Muscle of leg (tissue), 11 donors: ENCODE results near the gene COG2. TPM values are rescaled to one million over a fixed set of nuclear protein-coding genes. Genes with fewer than 3 reads are reported as not detected.

Source experiments
- DNase-seq: peaks from one replicate; pipeline ENCODE4 v3.0.0; 2013
- H3K27ac ChIP-seq: one replicate; pipeline ENCODE4 v1.5.1; 2013; ENCODE audit warnings: mild to moderate bottlenecking, low read length, control low read depth
- H3K27me3 ChIP-seq: one replicate; pipeline ENCODE4 v1.6.1; 2013; ENCODE audit warnings: low read length; ENCODE audit not compliant: control insufficient read depth, insufficient read depth
- H3K36me3 ChIP-seq: one replicate; pipeline ENCODE4 v1.6.1; 2013; ENCODE audit warnings: low read length; ENCODE audit not compliant: control insufficient read depth, insufficient read depth
- H3K4me1 ChIP-seq: one replicate; pipeline ENCODE4 v1.6.1; 2013; ENCODE audit warnings: low read length; ENCODE audit not compliant: control insufficient read depth, insufficient read depth
- H3K4me3 ChIP-seq: one replicate; pipeline ENCODE4 v1.5.1; 2013; ENCODE audit warnings: low read length, control low read depth
- H3K9me3 ChIP-seq: replicated peaks from 2 replicates; pipeline ENCODE4 v1.6.1; 2013; ENCODE audit warnings: low read depth, low read length; ENCODE audit not compliant: control insufficient read depth
- WGBS: methylation state at CpG from one replicate; pipeline ENCODE4 v1.1.5; 2013; ENCODE audit warnings: missing lambda C conversion rate; ENCODE audit not compliant: insufficient coverage; 5-methylcytosine and 5-hydroxymethylcytosine counted together
- polyA plus RNA-seq, 8 donors: library from polyadenylated mRNA; unstranded; fragments of 120-200 nt; gene quantifications; one replicate each; pipeline versions ENCODE4 v1.2.1 to v1.2.3, GENCODE V29; 2013; ENCODE audit warnings: inconsistent platforms in 1 of 8, low replicate concordance in 1 of 8; ENCODE audit not compliant: insufficient read length in 8 of 8, insufficient read depth in 1 of 8
- total RNA-seq: library from RNA; stranded (reverse); fragments of 120-200 nt; gene quantifications from one replicate; pipeline ENCODE4 v1.2.4, GENCODE V29; 2013

Gene COG2
- total and polyA plus RNA-seq, 9 donors, result 16.3 to 23.2 (median 20.1) TPM

DNA sequence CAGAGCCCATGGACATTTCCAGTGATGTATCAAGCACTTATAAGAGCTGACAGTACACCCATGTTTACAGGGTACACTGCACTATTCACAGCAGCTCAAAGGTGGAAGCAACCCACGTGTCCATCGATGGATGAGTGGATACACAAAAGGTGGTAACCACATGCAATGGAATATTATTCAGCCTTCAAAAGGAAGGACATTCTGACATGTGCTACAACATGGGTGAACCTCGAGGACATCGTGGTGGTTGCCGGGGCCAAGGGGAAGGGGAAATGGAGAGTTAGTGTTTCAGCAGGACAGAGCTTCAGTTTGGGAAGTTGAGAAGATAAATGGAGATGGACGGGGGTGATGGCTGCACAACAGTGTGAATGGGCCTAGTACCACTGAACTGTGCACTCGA, 62.5 kb downstream of the COG2 start:
- 85% methylated on average over 4 of the region's 7 CpGs for whole genome bisulfite sequencing
- Histone ChIP-seq H3K9me3 (no peaks in the 10 kb centered on the region), H3K4me3 (no peak overlapping the region), H3K4me1 (peaks cover 4% of the 10 kb centered on the region), H3K27me3 (peaks cover 3% of the 10 kb centered on the region), H3K27ac (no peak overlapping the region), H3K36me3 (peaks cover 7% of the 10 kb centered on the region)
- no peak for DNase-seq

DNA sequence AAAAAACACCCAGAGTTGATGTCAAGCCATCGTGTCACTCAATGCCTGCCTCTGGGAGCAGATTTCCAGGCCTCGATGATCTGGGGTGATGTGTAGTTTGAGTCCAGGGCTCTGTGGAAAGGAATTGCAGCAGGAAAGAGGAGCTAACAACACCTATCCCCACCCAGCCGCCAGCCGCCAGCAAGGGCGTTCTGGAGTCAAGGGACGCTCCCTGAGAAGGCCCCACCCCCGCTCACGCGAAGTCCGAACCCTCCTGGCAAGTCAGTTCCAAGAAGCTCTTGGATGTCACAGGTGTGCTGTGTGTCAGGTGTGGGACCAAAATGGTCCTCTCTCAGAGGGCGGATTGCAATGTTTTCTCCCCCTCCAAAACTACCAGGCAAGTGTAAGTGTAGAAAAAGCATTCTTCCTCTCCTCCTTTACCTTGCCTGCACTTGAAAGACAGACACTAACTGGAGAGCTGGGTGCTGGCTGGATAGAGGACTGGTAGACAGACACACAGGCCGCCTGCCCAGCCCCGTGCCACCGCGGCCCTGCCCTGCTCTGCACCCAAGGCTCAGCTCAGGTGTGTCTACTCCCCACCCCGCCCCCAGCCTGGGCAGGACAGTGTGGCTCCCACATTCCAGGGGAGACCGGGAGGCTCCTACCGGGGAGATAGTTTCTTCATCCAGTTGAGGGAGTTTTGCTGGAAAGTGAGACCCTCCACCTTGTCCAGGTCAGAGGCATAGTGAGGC, 63.2 kb downstream of the COG2 start:
- Histone ChIP-seq H3K36me3 (peaks cover 8% of the 10 kb centered on the region), H3K27ac (no peak overlapping the region), H3K4me3 (no peak overlapping the region), H3K4me1 (peaks cover 8% of the 10 kb centered on the region), H3K9me3 (no peaks in the 10 kb centered on the region), H3K27me3 (peaks cover 3% of the 10 kb centered on the region)
- DNase-seq, result no peak
- WGBS, result 90% methylated on average over 5 of the region's 18 CpGs

DNA sequence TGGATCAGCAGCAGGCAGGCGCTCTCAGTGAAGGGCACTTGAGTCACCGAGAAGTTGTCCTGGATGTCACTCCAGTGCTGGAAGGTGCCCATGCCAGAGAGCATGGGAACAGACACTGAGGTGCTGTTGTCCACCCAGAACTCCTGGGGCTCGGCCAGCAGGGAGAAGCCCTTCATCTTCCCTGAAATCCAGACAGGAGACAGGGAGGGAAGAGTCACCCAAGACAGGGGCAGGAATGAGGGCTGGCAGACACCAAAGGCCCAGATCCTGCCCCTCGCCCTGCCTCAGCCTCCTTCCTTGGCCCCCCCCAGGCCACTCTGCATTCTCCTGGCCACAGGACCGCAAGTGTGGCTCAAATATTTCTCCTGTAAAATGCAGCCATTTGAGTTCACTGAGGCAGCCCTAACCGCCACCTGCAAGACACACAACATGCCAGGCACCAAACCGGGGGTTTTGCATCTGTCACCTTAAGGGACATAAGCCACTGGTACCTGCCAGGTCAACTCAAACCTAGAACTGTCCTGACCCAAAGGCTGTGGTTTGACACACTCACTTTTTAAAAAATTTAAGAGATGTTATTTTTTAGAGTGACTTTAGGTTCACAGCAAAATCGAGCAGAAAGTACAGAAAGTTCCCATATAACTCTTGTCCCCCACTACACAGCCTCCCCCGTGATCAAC, 63.9 kb downstream of the COG2 start:
- H3K27me3 ChIP-seq, result peaks cover 3% of the 10 kb centered on the region
- WGBS, result 87% methylated on average over 7 of the region's 9 CpGs
- no peaks in the 10 kb centered on the region for H3K9me3 ChIP-seq
- no peak for DNase-seq
- no peak overlapping the region for H3K27ac ChIP-seq
- H3K36me3 ChIP-seq, result peaks cover 8% of the 10 kb centered on the region
- peaks cover 10% of the 10 kb centered on the region for H3K4me1 ChIP-seq
- no peak overlapping the region for H3K4me3 ChIP-seq

DNA sequence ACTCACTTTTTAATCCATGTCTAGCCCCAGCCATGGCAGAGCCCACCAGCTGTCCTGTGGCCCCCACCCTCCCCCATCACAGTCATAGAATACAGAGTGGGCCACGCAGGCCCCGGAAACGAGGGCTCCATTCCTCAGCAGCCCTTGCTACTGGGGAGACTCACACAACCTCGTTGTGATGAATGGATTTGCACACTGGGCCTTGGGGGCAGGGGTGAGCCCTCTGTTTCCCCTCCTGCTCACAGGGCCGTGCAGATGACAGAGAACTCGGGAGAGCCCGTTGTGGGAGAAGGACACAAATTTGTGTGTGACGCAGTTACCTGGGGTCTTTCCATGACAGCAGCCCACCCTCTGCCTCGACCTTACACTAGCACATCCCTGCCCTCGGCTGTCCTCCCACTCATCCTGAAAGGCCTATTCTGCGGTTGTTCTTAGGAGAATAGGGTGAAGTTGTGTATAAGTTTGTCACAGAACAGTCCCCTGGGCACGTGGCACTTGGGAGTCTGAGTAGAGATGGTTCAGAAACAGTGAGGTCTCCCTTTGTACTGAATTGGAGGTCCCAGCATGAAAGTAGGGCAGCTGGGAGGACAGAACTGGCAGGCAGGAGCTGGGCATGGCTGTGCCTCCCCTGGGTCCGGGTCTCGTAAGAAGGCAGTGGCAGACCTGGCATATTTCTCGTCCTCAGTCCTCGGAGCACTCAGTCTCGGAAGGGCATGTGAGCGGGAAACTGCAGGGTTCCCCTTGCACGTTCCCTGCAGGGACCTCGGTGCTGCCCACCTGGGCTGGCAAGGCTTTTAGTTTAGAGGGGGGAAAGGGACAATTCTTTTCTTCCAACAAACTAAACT, 64.8 kb downstream of the COG2 start:
- WGBS, result 83% methylated on average over 15 of the region's 20 CpGs
- Histone ChIP-seq H3K36me3 (peaks cover 6% of the 10 kb centered on the region), H3K4me3 (no peak overlapping the region), H3K27ac (no peak overlapping the region), H3K27me3 (no peaks in the 10 kb centered on the region), H3K9me3 (no peaks in the 10 kb centered on the region), H3K4me1 (peaks cover 15% of the 10 kb centered on the region)
- no peak for DNase-seq

DNA sequence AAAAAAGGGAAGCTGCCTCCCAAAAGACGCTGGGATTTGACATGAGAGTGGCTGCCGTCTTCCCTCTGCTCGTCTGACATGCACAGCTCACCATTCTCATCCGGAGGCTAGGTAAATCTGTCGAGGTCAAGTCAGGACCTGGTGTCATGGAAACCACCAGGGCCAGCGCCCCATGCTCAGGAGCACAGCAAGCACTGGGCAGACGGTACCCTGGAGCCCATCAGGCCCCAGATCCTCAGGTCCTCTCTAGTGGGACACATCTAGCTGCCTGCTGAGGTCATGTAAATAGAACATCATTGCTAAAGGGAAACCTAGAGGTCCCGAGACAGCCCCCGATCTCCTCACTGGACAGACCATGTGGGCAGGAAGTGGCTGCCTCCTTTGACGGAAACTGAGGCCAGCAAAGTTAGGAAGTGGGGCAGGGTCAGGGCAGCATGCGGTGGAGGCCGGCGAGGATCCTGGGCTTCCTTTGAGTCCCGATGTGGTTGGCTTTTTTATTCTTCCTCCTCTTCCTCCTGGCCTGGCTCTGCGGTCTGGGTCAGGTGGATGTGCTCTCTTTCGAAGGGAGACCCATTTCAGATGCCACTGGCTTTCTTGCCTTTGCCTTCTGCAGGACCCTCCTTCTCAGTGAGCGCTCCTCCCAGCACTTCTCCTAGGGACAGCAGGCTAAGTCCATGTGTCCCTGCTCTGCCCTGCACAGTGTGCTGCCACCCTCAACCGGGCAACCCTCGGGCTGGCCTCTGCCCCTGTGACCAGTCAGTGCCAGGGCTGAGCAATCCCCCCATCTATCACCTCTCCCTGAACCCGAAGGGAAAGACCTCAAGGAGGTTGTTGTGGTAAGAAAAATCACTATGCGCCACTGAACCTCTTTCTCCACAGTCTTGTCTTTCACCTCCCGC, 65.7 kb downstream of the COG2 start:
- H3K36me3 ChIP-seq, result peaks cover 6% of the 10 kb centered on the region
- no peak overlapping the region for H3K27ac ChIP-seq
- no peaks in the 10 kb centered on the region for H3K9me3 ChIP-seq
- H3K4me3 ChIP-seq, result no peak overlapping the region
- H3K4me1 ChIP-seq, result peaks cover 18% of the 10 kb centered on the region
- no peaks in the 10 kb centered on the region for H3K27me3 ChIP-seq
- 65% methylated on average over 14 of the region's 22 CpGs for WGBS
- DNase-seq, result no peak

DNA sequence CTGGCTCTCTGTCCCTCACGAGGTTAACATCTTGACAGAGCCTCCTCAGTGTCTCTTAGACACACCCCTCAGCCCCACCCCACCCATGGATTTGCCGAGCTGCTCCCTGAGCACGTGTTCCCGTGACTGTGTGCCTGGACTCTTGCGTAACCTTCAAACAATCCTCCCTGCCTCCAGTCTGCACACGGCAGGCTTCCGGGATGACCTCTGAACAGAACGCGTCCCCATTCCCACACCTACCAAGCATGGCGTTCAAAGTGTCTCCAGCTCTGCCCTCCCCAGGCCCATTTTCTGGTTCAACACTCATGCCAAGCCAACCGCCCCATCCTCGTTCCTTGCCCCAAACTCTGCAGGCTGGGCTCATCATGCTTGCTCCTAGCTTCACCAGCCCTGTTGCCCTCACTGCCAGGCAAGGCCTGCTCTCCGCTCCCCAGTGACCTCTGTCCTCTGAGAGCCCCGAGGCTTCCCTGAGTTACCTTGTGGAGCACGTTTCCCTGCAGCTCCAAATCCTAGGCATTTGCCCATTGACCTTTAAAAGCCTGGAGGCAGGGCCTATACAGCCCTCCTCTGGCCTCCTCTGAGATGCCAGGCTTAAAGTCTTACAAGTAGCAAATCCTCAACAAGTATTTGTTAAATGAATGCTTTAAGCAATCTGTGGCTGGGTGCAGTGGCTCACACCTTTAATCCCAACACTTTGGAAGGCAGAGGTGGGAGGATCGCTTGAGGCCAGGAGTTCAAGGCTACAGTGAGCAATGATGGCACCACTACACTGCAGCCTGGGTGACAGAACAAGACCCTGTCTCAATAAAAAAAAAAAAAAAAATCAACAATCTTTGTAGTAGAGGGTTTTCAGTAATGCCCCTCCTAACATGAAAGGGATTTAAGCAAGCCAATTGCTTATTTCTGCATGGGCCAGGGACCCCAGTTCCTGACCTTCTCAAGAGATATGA, 66.6 kb downstream of the COG2 start:
- peaks cover 28% of the 10 kb centered on the region for H3K4me1 ChIP-seq
- no peak for DNase-seq
- H3K4me3 ChIP-seq, result no peak overlapping the region
- H3K27ac ChIP-seq, result no peak overlapping the region
- WGBS, result 70% methylated on average over 15 of the region's 16 CpGs
- H3K36me3 ChIP-seq, result peaks cover 6% of the 10 kb centered on the region
- H3K9me3 ChIP-seq, result no peaks in the 10 kb centered on the region
- H3K27me3 ChIP-seq, result no peaks in the 10 kb centered on the region

DNA sequence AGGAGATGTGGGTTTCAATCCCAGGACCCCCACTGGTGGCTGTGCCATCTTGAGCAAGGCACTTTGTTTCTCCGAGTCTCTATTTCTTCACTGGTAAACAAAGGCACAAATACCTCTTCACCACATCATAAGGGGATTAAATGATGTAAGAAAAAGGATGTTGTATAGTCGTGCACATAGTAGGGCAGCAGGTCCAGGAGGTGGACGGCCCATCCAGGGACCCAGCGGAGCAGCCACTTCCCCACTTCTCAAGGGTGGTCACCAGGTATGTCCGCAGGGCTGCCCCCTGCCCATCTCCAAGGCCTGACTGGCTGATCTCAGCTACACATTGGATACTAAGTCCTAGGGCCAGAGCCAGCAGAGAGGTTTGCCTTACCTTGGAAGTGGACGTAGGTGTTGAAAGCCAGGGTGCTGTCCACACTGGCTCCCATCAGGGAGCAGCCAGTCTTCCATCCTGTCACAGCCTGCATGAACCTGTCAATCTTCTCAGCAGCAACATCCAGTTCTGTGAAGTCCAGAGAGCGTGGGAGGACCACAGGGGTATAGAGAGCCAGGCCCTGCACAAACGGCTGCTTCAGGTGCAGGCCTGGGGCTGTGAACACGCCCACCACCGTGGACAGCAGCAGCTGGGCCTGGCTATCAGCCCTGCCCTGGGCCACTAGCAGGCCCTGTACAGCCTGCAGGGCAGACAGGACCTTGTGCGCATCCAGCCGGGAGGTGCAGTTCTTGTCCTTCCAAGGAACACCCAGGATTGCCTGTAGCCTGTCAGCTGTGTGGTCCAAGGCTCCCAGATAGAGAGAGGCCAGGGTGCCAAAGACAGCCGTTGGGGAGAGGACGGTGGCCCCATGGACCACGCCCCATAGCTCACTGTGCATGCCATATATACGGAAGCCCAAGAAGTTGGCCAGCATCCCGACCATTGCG, 67.6 kb downstream of the COG2 start:
- peaks cover 37% of the 10 kb centered on the region for H3K4me1 ChIP-seq
- H3K27ac ChIP-seq, result no peak overlapping the region
- peaks cover 6% of the 10 kb centered on the region for H3K36me3 ChIP-seq
- no peak for DNase-seq
- no peaks in the 10 kb centered on the region for H3K9me3 ChIP-seq
- WGBS, result 77% methylated on average over 14 of the region's 18 CpGs
- H3K27me3 ChIP-seq, result no peaks in the 10 kb centered on the region
- H3K4me3 ChIP-seq, result no peak overlapping the region

DNA sequence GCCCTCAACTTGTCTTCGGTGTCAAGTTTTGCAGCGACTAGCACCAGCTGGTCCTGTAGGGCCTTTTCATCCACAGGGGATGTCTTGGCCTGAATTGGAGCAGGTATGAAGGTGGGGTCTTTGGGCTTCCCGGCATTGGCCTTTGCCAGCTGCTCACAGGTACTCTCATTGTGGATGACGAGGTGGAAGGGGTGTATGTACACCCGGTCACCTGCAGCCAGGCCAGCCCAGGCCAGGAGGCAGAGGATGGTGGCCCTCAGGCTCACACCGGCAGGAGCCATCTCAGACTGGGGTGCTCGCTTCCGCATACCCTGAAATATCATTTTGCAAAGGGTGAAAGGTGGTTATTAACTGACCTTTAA, 68.2 kb downstream of the COG2 start:
- no peak for DNase-seq
- H3K36me3 ChIP-seq, result peaks cover 6% of the 10 kb centered on the region
- WGBS, result 92% methylated on average over 5 of the region's 8 CpGs
- H3K27ac ChIP-seq, result no peak overlapping the region
- H3K4me1 ChIP-seq, result peaks cover 38% of the 10 kb centered on the region
- no peaks in the 10 kb centered on the region for H3K27me3 ChIP-seq
- no peak overlapping the region for H3K4me3 ChIP-seq
- no peaks in the 10 kb centered on the region for H3K9me3 ChIP-seq
